Testis (tissue), 2 donors: ENCODE data around the gene GSN.

Experiments
- POLR2A ChIP-seq: fragments of 450-650 bp; IDR thresholded peaks from one replicate; pipeline ENCODE4 v1.6.1; 2017; ENCODE audit warnings: antibody characterized with exemption, mild to moderate bottlenecking, moderate library complexity
- TF ChIP-seq, protein P1 (sequence below), 3 experiments: fragments of 450-650 bp in 2 of 3; fragments of 200-600 bp in 1 of 3; sonication (generic) in 1 of 3; IDR thresholded peaks; one replicate each; pipeline ENCODE4 v1.5.1; 2016 to 2019; ENCODE audit warnings: antibody characterized with exemption in 3 of 3, mild to moderate bottlenecking in 2 of 3, moderate library complexity in 1 of 3

DNA sequence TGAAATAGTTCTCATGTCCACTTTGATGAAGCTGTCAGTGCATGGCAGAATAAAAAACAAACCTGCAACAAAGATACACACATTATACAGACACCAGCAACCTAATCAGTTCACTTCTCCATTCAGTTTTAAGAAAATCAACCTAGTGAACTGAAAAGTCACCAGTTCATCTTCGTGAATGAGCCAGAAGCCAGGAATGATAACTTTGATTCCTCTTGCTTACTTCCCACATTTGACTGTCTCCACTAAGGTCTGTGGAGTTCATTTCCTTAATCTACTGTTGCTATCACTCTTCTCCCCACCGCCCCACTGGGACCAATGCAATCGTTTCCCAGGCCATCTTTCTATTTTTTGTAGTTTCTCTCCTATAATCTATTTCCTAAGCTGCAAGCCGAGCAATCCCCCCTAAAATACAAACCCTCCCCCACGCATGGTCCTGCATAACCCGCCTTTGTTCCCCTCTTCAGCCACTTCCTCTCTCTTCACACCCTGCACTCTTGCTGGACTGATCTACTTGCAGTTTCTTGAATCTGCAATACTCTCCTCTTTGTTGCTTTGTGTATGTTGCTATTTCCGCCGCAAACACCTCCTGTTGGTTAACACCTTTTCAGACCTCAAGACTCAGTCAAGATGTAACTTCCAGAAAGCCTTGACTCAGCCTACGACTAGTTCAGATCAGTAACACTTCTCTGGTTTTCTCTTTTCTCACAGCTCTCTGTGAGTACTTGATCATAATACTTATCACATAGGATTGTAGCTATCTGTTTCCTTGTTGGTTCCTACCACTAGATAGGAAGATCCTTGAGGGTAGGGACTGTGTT lies 85.5 kb downstream of the GSN start:
- TF ChIP-seq, protein P1, sequence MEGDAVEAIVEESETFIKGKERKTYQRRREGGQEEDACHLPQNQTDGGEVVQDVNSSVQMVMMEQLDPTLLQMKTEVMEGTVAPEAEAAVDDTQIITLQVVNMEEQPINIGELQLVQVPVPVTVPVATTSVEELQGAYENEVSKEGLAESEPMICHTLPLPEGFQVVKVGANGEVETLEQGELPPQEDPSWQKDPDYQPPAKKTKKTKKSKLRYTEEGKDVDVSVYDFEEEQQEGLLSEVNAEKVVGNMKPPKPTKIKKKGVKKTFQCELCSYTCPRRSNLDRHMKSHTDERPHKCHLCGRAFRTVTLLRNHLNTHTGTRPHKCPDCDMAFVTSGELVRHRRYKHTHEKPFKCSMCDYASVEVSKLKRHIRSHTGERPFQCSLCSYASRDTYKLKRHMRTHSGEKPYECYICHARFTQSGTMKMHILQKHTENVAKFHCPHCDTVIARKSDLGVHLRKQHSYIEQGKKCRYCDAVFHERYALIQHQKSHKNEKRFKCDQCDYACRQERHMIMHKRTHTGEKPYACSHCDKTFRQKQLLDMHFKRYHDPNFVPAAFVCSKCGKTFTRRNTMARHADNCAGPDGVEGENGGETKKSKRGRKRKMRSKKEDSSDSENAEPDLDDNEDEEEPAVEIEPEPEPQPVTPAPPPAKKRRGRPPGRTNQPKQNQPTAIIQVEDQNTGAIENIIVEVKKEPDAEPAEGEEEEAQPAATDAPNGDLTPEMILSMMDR (IDR thresholded peaks at IDR 0.05): no peak
- no peak for TF ChIP-seq POLR2A
